CD14-positive monocyte (primary cell): ENCODE data around the gene GLA. TPM values are rescaled to one million over a fixed set of nuclear protein-coding genes. Genes with fewer than 3 reads are reported as not detected.

Experiments
- DNase-seq, 3 donors: peaks; one replicate each; pipeline ENCODE4 v3.0.0-alpha.2; 2011 to 2022
- H2AFZ ChIP-seq: 2 replicates; pipeline ENCODE4 v1.6.0; 2012; ENCODE audit warnings: mild to moderate bottlenecking, low read depth, low read length, inconsistent platforms; ENCODE audit not compliant: insufficient read depth, poor library complexity, severe bottlenecking
- H3K27ac ChIP-seq, 2 donors: 1 replicate in 1 of 2; 2 replicates in 1 of 2; pipeline ENCODE4 v1.5.1; 2012 to 2013; ENCODE audit warnings: low read length in 2 of 2, control low read depth in 1 of 2, inconsistent platforms in 1 of 2, low read depth in 1 of 2, mild to moderate bottlenecking in 1 of 2
- H3K27me3 ChIP-seq, 2 donors: one replicate each; pipeline versions ENCODE4 v1.6.0 to v1.6.1; 2011 to 2013; ENCODE audit warnings: low read length in 2 of 2; ENCODE audit not compliant: control insufficient read depth in 2 of 2, insufficient read depth in 2 of 2
- H3K36me3 ChIP-seq, 2 donors: replicated peaks in 1 of 2; 1 replicate in 1 of 2; 2 replicates in 1 of 2; pipeline versions ENCODE4 v1.5.1 to v1.6.1; 2012 to 2013; ENCODE audit warnings: low read length in 2 of 2, control low read depth in 1 of 2, inconsistent platforms in 1 of 2, mild to moderate bottlenecking in 1 of 2; ENCODE audit not compliant: insufficient read depth in 2 of 2, control insufficient read depth in 1 of 2
- H3K4me1 ChIP-seq, 2 donors: 1 replicate in 1 of 2; 2 replicates in 1 of 2; pipeline versions ENCODE4 v1.5.1 to v1.6.1; 2012 to 2013; ENCODE audit warnings: low read length in 2 of 2, control low read depth in 1 of 2, inconsistent platforms in 1 of 2, mild to moderate bottlenecking in 1 of 2, moderate library complexity in 1 of 2; ENCODE audit not compliant: insufficient read depth in 2 of 2, control insufficient read depth in 1 of 2
- H3K4me2 ChIP-seq: replicated peaks from 2 replicates; pipeline ENCODE3; 2012; ENCODE audit warnings: low read length, moderate library complexity, mild to moderate bottlenecking; ENCODE audit not compliant: poor library complexity, severe bottlenecking; ENCODE audit errors: extremely low read depth
- H3K4me3 ChIP-seq, 3 experiments: fragments of 200-600 bp in 1 of 3; sonication (generic) in 1 of 3; replicated peaks in 1 of 3; 1 replicate in 2 of 3; 2 replicates in 1 of 3; pipeline ENCODE4 v1.5.1; 2011 to 2013; ENCODE audit warnings: low read length in 3 of 3, mild to moderate bottlenecking in 3 of 3, control low read depth in 2 of 3, low read depth in 2 of 3, inconsistent platforms in 1 of 3, moderate library complexity in 1 of 3
- H3K79me2 ChIP-seq: 2 replicates; pipeline ENCODE4 v1.6.0; 2012; ENCODE audit warnings: mild to moderate bottlenecking, control low read depth, inconsistent platforms, low read length, moderate library complexity; ENCODE audit not compliant: insufficient read depth
- H3K9ac ChIP-seq: 2 replicates; pipeline ENCODE4 v1.6.0; 2017; ENCODE audit warnings: low read length, mild to moderate bottlenecking; ENCODE audit not compliant: insufficient read depth, poor library complexity, severe bottlenecking
- H3K9me3 ChIP-seq, 2 donors: replicated peaks in 1 of 2; 1 replicate in 1 of 2; 2 replicates in 1 of 2; pipeline versions ENCODE4 v1.5.1 to v1.6.1; 2012 to 2013; ENCODE audit warnings: low read length in 2 of 2, control low read depth in 1 of 2; ENCODE audit not compliant: control insufficient read depth in 1 of 2, insufficient read depth in 1 of 2
- H4K20me1 ChIP-seq: 2 replicates; pipeline ENCODE4 v1.6.0; 2012; ENCODE audit warnings: mild to moderate bottlenecking, low read length, control low read depth, moderate library complexity; ENCODE audit not compliant: insufficient read depth
- H3K27ac Mint-ChIP-seq, 7 donors: one replicate each; pipeline ENCODE4 v1.8.0; 2020; ENCODE audit warnings: mild to moderate bottlenecking in 7 of 7, mixed read lengths in 7 of 7, moderate library complexity in 6 of 7, inconsistent platforms in 2 of 7
- H3K27me3 Mint-ChIP-seq, 3 donors: one replicate each; pipeline ENCODE4 v1.8.0; 2021 to 2022; ENCODE audit warnings: low read depth in 3 of 3, mild to moderate bottlenecking in 3 of 3, mixed read lengths in 3 of 3, moderate library complexity in 3 of 3, inconsistent platforms in 1 of 3
- H3K36me3 Mint-ChIP-seq, 2 donors: one replicate each; pipeline ENCODE4 v1.8.0; 2020; ENCODE audit warnings: mixed read lengths in 2 of 2, inconsistent platforms in 1 of 2, mild to moderate bottlenecking in 1 of 2
- H3K4me1 Mint-ChIP-seq: one replicate; pipeline ENCODE4 v1.8.0; 2020; ENCODE audit warnings: mild to moderate bottlenecking, mixed read lengths
- H3K4me3 Mint-ChIP-seq, 2 donors: one replicate each; pipeline ENCODE4 v1.8.0; 2020; ENCODE audit warnings: mild to moderate bottlenecking in 2 of 2, mixed read lengths in 2 of 2, moderate library complexity in 1 of 2
- H3K9me3 Mint-ChIP-seq, 7 donors: one replicate each; pipeline ENCODE4 v1.8.0; 2020 to 2022; ENCODE audit warnings: mixed read lengths in 7 of 7, mild to moderate bottlenecking in 6 of 7, moderate library complexity in 6 of 7, inconsistent platforms in 2 of 7
- WGBS: methylation state at CpG from one replicate; pipeline ENCODE4 v1.1.5; 2013; ENCODE audit warnings: missing lambda C conversion rate; ENCODE audit not compliant: insufficient coverage; 5-methylcytosine and 5-hydroxymethylcytosine counted together
- intact Hi-C, 2 donors: fragments of 100-400 bp; cut with micrococcal nuclease; formaldehyde crosslinking; loops; one replicate each; pipeline versions ENCODE4 v1.15.0 to v1.15.1; 2023
- polyA plus RNA-seq, 3 donors: library from polyadenylated mRNA; depleted of rRNA in 1 of 3; unstranded in 2 of 3; stranded (reverse) in 1 of 3; fragments of 300-500 nt in 2 of 3; fragments of >200 nt in 1 of 3; fragmentation: Illumina TruSeq in 2 of 3; gene quantifications; 1 replicate in 2 of 3; 2 replicates in 1 of 3; pipeline ENCODE4 v1.2.3, GENCODE V29; 2012 to 2021
- TF ChIP-seq, protein P1 (sequence below): fragments of 200-600 bp; IDR thresholded peaks from one replicate; pipeline ENCODE4 v1.8.0; 2022; ENCODE audit warnings: antibody characterized with exemption, mild to moderate bottlenecking

Gene GLA
- polyA plus RNA-seq, 3 donors: 64.0 to 101 (median 80.0) TPM

GRCh38 chrX:101347859-101348451 lies 59.8 kb downstream of the GLA start:
- H4K20me1 ChIP-seq: no peaks in the 10 kb centered on the region
- peaks cover 12 to 13% of the 10 kb centered on the region in 2 donors for H3K4me1 ChIP-seq
- intact Hi-C loops: no loop called here
- TF ChIP-seq, protein P1, sequence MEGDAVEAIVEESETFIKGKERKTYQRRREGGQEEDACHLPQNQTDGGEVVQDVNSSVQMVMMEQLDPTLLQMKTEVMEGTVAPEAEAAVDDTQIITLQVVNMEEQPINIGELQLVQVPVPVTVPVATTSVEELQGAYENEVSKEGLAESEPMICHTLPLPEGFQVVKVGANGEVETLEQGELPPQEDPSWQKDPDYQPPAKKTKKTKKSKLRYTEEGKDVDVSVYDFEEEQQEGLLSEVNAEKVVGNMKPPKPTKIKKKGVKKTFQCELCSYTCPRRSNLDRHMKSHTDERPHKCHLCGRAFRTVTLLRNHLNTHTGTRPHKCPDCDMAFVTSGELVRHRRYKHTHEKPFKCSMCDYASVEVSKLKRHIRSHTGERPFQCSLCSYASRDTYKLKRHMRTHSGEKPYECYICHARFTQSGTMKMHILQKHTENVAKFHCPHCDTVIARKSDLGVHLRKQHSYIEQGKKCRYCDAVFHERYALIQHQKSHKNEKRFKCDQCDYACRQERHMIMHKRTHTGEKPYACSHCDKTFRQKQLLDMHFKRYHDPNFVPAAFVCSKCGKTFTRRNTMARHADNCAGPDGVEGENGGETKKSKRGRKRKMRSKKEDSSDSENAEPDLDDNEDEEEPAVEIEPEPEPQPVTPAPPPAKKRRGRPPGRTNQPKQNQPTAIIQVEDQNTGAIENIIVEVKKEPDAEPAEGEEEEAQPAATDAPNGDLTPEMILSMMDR: no peak
- peaks cover 26 to 35% of the 10 kb centered on the region in 2 donors for H3K36me3 Mint-ChIP-seq
- peak overlapping the region; percentile 73 for H2AFZ ChIP-seq
- peak overlapping the region; percentile 73 for H3K4me2 ChIP-seq
- H3K4me3 ChIP-seq: peak overlapping the region; percentile 56 to 87 (median 78)
- H3K27me3 Mint-ChIP-seq: peaks cover 0 to 11% (median 0%) of the 10 kb centered on the region in 3 donors
- H3K9ac ChIP-seq: peak overlapping the region; percentile 71
- peak overlapping the region in 1 of 2 donors; percentile 74 for H3K27ac ChIP-seq
- H3K4me1 Mint-ChIP-seq: peaks cover 10% of the 10 kb centered on the region
- peaks cover 19 to 38% of the 10 kb centered on the region in 2 donors for H3K36me3 ChIP-seq
- H3K27ac Mint-ChIP-seq: peak overlapping the region in 5 of 7 donors; percentile 46 to 97 (median 91)
- 0% methylated on average over 2 of the region's 14 CpGs for WGBS
- no peaks in the 10 kb centered on the region for H3K9me3 ChIP-seq
- peak overlapping the region; percentile 89 to 92 for H3K4me3 Mint-ChIP-seq
- peaks cover 0 to 8% (median 0%) of the 10 kb centered on the region in 7 donors for H3K9me3 Mint-ChIP-seq
- no peak for DNase-seq
- no peaks in the 10 kb centered on the region for H3K27me3 ChIP-seq
- H3K79me2 ChIP-seq: peaks cover 22% of the 10 kb centered on the region

Other genes with a start within 250 kb of the GLA start
- not detected for gene DRP2, start 188.1 kb downstream of the GLA start, polyA plus RNA-seq
- gene TAF7L, start 116.6 kb downstream of the GLA start, polyA plus RNA-seq: not detected
- 1 to 10 TPM; 1.9 to 2.5 (median 2.4) TPM for gene TIMM8A, start 59.2 kb downstream of the GLA start, polyA plus RNA-seq
- 10 to 100 TPM; 74.1 to 92.9 (median 82.9) TPM for gene BTK, start 21.7 kb downstream of the GLA start, polyA plus RNA-seq
- 1,000 to 10,000 TPM in 1 of 3 donors, 100 to 1,000 TPM in 2; 833 to 2,390 (median 875) TPM for gene RPL36A, start 16.9 kb downstream of the GLA start, polyA plus RNA-seq
- 100 to 1,000 TPM in 2 of 3 donors, 10 to 100 TPM in 1; 27.7 to 163 (median 118) TPM for gene HNRNPH2, start 297 bp upstream of the GLA start, polyA plus RNA-seq
- gene ARMCX4, start 77.5 kb upstream of the GLA start, polyA plus RNA-seq: 1 to 10 TPM in 1 of 3 donors, under 1 TPM in 1, not detected in 1; 0.66 to 4.4 TPM
- gene ARMCX1, start 142.6 kb upstream of the GLA start, polyA plus RNA-seq: 1 to 10 TPM; 1.4 to 3.4 (median 1.6) TPM
- 10 to 100 TPM; 20.9 to 29.9 (median 21.1) TPM for gene ARMCX6, start 210.1 kb upstream of the GLA start, polyA plus RNA-seq
- gene ARMCX3, start 215.2 kb upstream of the GLA start, polyA plus RNA-seq: 10 to 100 TPM; 13.7 to 18.3 (median 14.4) TPM